GM06990 (cell line): ENCODE results near the gene CDH2.

Source experiments
- DNase-seq: peaks from one replicate; pipeline ENCODE4 v3.0.0-alpha.2; 2011; ENCODE audit not compliant: insufficient read length; ENCODE audit errors: extremely low read depth
- H3K27me3 ChIP-seq: replicated peaks from 2 replicates; pipeline ENCODE4 v1.6.0; 2011; ENCODE audit warnings: low read length; ENCODE audit not compliant: control insufficient read depth, insufficient read depth
- H3K36me3 ChIP-seq: 2 replicates; pipeline ENCODE4 v1.5.1; 2011; ENCODE audit warnings: low read length; ENCODE audit not compliant: control insufficient read depth, insufficient read depth
- H3K4me3 ChIP-seq: replicated peaks from 2 replicates; pipeline ENCODE4 v1.5.1; 2011; ENCODE audit warnings: low read depth, mild to moderate bottlenecking, control low read depth, low read length
- TF ChIP-seq, protein P1 (sequence below): IDR thresholded peaks from 2 replicates; pipeline ENCODE4 v1.5.1; 2011; ENCODE audit warnings: low read length, control low read depth, mild to moderate bottlenecking, inconsistent platforms; ENCODE audit not compliant: insufficient read depth, poor library complexity, severe bottlenecking

Gene CDH2

DNA sequence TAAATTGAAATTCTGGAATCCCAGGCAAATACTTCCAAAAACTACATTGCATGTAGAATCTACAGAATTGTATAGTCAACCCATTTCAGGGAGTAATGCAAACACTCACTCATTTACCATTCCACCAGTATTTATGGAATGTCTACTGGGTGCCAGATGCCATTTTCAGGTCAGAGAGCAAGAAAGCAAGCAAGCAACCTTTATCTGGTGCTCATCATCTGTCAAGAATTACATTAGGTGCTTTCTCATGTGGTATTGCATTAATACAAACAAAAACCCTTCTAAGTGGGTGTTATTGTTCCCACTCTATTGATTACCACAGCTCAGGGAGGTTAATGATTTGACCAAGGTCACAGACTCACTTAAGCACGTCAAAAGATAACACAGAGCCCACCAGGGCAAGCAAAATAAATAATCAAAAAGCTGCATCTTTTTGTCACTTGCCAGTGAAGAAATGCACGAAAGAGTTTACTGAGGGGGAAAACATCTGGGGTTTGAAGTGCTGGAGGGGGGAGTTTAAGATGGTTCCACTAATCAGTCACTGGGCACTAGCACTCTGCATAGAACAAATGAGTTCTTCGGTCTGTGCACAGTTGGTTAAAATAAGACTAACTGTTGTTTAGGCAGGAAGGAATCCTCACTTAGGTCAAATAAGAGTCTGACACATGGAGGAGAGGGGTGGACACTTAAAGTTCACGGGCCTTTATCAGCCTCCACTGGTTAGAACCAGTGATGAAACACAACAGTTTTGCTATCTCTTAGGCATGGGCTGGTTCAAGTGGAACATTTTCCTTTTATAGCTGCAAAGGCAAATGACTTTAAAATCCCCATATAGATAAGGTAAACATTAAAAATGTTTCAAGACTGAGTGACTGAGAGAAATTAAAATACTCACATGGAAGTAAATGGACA, 208.8 kb downstream of the CDH2 start:
- Histone ChIP-seq H3K4me3 (no peak overlapping the region), H3K27me3 (no peaks in the 10 kb centered on the region), H3K36me3 (no peaks in the 10 kb centered on the region)
- DNase-seq = no peak
- TF ChIP-seq, protein P1, sequence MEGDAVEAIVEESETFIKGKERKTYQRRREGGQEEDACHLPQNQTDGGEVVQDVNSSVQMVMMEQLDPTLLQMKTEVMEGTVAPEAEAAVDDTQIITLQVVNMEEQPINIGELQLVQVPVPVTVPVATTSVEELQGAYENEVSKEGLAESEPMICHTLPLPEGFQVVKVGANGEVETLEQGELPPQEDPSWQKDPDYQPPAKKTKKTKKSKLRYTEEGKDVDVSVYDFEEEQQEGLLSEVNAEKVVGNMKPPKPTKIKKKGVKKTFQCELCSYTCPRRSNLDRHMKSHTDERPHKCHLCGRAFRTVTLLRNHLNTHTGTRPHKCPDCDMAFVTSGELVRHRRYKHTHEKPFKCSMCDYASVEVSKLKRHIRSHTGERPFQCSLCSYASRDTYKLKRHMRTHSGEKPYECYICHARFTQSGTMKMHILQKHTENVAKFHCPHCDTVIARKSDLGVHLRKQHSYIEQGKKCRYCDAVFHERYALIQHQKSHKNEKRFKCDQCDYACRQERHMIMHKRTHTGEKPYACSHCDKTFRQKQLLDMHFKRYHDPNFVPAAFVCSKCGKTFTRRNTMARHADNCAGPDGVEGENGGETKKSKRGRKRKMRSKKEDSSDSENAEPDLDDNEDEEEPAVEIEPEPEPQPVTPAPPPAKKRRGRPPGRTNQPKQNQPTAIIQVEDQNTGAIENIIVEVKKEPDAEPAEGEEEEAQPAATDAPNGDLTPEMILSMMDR = no peak

DNA sequence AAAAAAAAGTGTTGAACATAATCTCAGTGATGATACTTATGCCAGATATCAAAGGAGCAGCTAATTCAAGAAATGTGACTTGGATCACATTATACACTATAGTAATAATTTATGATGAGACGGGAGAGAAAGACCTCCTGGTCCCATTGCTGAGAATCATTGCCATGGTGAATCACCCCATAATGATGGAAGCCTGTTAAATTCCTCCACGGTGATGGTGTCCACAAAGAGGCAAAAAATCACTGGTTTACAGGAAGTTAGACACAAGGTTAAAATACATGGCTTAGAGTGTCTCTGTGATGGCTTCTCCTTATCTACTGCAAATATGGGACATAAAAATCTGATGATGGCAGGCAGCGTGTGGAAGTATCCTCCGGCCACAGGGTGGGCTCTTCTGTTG, 210.0 kb downstream of the CDH2 start:
- H3K4me3 ChIP-seq = no peak overlapping the region

GRCh38 chr18:27964811-27965210, 212.1 kb downstream of the CDH2 start:
- Histone ChIP-seq H3K36me3 (no peaks in the 10 kb centered on the region), H3K27me3 (no peaks in the 10 kb centered on the region), H3K4me3 (no peak overlapping the region)
- TF ChIP-seq, protein P1 = no peak
- no peak for DNase-seq

More for the DNA sequence above, 210.0 kb downstream of the CDH2 start:
- DNase-seq = no peak
- Histone ChIP-seq H3K36me3 (no peaks in the 10 kb centered on the region), H3K27me3 (no peaks in the 10 kb centered on the region)
- TF ChIP-seq, protein P1 = no peak

DNA sequence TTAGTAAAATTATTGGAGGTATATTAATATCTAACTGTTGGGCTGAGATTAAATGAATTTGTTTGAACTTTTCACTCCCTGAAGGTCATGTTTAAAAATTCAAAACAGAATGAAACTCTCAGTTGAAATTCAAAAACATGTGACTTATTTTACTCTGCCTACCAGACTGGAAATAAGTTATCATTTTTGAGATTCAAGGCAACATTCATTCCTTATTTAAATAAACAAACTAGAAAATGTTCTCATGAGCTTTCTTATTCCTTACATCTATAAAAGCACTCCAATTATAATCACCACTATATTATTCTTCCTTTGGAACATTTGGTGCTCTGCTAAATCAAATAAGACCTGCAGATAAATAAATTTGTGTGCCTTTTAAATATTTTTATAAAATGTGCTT, 217.8 kb downstream of the CDH2 start:
- no peak for DNase-seq

GRCh38 chr18:27956001-27956640, 220.8 kb downstream of the CDH2 start:
- Histone ChIP-seq H3K36me3 (no peaks in the 10 kb centered on the region), H3K27me3 (no peaks in the 10 kb centered on the region), H3K4me3 (no peak overlapping the region)
- TF ChIP-seq, protein P1 = no peak
- no peak for DNase-seq

More for the DNA sequence above, 217.8 kb downstream of the CDH2 start:
- no peaks in the 10 kb centered on the region for H3K27me3 ChIP-seq
- H3K4me3 ChIP-seq = no peak overlapping the region
- H3K36me3 ChIP-seq = no peaks in the 10 kb centered on the region
- TF ChIP-seq, protein P1 = no peak
